Adrenal gland (tissue), 5 donors: ENCODE results near the gene NRK.

Experiments used
- CTCF ChIP-seq, 6 experiments: fragments of 450-650 bp in 4 of 6; fragments of 200-600 bp in 2 of 6; sonication (generic) in 1 of 6; IDR thresholded peaks; 1 replicate in 5 of 6; 2 replicates in 1 of 6; pipeline versions ENCODE4 v1.5.1 to v1.8.0; 2016 to 2021; ENCODE audit warnings: antibody characterized with exemption in 6 of 6, mild to moderate bottlenecking in 2 of 6, moderate library complexity in 1 of 6
- POLR2A ChIP-seq, 2 donors: fragments of 450-650 bp; IDR thresholded peaks; one replicate each; pipeline ENCODE4 v1.6.1; 2017; ENCODE audit warnings: antibody characterized with exemption in 2 of 2, mild to moderate bottlenecking in 2 of 2, moderate library complexity in 1 of 2
- donor health status: DM: no; HTN: no; CAD: no.

GRCh38 chrX:105981772-105982485 is 159.6 kb downstream of the NRK start:
- TF ChIP-seq CTCF (IDR thresholded peaks at IDR 0.05) (no peak), POLR2A (IDR thresholded peaks at IDR 0.05) (no peak)
